Fibroblast of the conjunctiva (primary cell): ENCODE data around the gene OR2Y1.
A peak's percentile ranks its signal among the peaks of the same experiment; 100 is the strongest.
"Not testable (repeated sequence)": the region's sequence is repeated elsewhere in the genome, so short reads cannot be mapped to it uniquely, and the experiment has no call there.

Experiments
- DNase-seq: peaks from one replicate; pipeline ENCODE4 v3.0.0-alpha.2; 2010; ENCODE audit warnings: low read depth

OR2Y1 gene, protein sequence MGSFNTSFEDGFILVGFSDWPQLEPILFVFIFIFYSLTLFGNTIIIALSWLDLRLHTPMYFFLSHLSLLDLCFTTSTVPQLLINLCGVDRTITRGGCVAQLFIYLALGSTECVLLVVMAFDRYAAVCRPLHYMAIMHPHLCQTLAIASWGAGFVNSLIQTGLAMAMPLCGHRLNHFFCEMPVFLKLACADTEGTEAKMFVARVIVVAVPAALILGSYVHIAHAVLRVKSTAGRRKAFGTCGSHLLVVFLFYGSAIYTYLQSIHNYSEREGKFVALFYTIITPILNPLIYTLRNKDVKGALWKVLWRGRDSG

DNA sequence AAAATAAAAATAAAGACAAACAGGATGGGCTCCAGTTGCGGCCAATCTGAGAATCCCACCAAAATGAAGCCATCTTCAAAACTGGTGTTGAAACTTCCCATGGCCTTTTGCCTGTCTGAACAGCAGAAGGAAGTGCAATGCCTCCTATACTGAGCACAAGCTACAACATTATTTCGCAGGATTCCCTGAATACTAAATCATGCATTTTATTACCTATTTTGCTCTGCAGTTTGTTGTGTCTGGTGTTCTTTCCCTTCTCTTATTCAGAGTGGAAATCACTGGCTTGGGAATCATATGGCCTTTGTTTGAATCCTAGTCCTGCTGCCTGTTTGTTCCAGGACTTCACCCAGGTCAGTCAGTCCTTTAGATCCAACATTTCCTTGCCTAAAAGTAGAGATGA is at the start of gene OR2Y1:
Gene OR2Y1 (minus strand): TSS at position 101 of the 400 bp plus-strand sequence. CDS start 0 bp downstream, at position 101.
- DNase-seq, result no peak

- DNase-seq, result not testable (repeated sequence)
Measured at GRCh38 chr5:180788651-180789410, 49.0 kb upstream of the OR2Y1 start.

- no peak for DNase-seq
Measured at GRCh38 chr5:180787711-180788431, 48.0 kb upstream of the OR2Y1 start.

GRCh38 chr5:180786531-180787398 is 46.9 kb upstream of the OR2Y1 start:
- no peak for DNase-seq

GRCh38 chr5:180785794-180786221 is 46.0 kb upstream of the OR2Y1 start:
- DNase-seq, result no peak

DNA sequence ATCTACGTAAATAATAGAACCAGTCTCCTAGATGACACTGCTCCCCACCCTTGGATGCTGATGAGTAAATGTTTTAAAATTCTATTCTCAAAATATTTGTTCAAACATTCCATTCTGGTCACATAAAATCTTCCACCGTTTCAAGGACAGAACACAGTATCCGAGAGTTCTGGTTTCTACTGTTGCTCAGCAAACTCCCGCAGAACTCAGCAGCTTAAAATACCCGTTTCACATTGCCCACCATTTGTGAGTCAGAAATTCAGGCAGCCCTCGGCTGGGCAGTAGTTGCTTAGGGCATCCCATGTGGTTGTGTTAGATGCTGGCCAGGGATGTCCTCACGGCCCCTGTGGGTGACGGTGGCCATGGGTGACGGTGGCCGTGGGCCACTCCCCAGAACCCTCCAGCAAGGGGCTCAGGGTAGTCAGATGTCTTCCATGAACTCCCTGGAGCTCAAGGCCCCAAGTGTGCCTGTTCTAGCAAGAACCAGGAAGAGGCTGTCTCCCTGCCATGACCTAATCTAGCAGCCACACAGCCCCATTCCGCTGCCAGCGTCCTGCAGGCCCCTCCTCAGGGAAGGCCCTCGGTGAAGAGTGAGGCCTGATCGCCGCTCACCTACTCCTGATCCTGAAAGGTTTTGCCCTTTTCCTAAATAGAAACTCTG is 45.4 kb upstream of the OR2Y1 start:
- no peak for DNase-seq

DNA sequence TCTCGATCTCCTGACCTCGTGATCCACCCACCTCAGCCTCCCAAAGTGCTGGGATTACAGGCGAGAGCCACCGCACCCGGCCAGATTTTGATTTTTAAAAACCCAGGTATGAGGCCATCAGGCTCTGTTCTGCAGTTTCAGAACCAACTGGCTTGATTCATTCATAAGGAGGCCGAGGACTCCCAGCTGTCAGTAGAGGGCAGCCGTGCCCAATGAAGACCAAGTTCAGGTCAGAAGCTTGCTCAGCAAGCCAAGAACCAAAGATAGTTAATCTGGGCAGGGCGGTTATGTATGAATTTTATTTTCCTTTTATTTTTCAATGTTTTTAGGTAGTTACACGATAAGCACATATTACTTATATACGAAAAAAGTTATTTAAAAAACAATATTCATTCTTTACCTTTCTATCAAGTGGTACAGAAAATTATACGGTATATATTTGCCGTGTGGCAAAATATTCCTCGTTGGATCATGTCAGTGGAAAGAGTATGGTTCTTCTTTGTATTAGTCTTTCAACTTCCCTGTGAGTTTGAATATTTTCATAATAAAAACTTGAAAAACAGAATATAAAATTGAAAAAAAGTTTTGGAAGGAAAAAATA is 44.7 kb upstream of the OR2Y1 start:
- peak; percentile 86 for DNase-seq

DNA sequence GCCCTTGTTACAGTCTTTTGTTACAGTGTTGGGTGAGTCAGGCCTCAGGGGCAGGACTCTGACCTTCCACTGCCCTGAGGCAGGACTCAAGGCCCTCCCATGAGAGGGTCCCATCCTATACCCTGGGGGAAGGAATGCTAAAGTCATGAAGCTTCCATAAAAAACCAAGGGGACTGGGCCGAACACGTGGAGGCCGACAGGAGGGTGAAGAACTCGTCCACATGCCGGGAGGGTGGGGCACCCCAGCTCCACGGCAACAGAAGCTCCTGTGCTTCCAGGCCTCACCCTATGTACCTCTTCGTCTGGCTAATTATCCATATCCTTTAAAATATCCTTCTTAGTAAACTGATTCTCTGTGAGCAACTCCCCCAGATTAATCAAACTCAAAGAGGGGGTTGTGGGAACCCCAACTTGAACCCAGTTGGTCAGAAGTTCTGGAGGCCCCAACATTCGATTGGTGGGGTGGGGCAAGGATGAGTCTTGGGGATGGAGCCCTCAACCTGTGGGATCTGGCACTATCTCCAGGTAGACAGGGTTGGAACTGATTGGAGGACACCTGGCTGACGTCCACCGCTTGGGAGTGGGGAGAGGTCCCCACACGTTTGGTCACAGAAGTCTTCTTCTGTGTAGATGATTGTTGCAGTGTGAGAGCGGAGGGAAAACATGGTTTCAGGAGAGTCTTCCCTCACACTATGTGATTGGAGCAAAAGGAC is 43.6 kb upstream of the OR2Y1 start:
- DNase-seq, result no peak

DNA sequence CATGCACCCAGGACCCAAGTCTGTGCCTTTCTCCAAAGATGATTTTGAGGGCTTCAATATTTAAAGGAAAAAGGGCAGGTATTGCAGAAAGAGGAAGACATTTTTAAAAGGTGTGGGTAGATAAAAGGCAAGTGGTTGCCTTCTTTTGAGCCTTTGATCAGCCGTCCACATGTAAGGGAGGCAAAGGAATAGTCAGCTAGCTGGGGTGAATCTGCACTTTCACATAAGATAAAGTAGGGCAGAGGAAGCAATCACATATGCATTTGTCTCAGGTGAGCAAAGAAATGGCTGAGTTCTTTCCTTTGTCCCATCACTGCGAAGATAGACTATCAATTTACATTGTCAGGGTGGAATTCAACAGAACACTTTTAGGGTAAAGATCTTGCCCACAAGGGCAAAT is 42.9 kb upstream of the OR2Y1 start:
- DNase-seq, result no peak

- not testable (repeated sequence) for DNase-seq
Measured at GRCh38 chr5:180781900-180782326, 42.1 kb upstream of the OR2Y1 start.

DNA sequence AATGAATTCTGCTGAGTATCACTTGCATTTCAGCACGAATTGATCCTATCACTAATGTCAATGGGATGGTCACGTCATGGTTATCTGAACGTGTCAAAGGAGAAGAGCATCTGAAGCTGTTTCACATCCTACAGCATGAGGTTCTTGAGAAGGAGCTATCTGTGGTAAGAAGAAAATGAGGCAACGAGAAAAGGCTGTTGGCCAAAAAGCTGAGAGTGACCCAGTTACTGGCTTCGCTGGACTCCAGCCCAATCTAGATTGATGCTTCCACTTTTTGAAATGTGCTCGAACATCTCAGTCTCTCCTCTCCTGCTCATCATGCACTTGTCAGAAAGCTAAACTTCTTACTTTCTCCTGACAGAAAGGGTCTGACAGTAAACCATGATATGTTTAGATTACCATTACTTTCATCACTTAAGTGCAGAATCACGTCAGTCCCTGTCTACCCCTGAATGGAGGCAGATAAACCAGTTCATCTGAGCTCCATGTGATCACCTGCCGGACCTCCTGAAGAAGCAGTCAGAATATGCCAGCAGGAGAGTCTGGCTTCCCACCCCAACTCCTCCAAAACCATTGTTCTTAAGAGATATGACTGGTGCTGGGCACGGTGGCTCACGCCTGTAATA is 40.2 kb upstream of the OR2Y1 start:
- no peak for DNase-seq

GRCh38 chr5:180777475-180777874 is 37.6 kb upstream of the OR2Y1 start:
- DNase-seq, result no peak

DNA sequence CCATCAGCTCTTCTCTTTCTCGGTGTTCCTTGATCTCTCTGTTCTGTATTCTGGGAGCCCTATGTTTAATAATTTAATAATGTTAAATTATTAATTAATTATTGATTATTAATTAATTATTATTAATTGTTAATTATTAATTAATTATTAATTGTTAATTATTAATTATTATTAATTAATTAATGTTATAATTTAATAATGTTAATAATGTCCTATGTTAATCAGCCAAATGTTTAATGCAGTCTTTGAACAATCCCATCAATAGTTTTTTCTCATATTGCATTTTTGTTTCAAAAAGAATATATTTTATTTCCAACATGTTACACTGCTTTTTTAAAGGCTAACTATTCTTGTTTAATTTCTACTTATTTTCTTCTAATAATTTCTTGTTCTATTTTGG is 36.5 kb upstream of the OR2Y1 start:
- no peak for DNase-seq

GRCh38 chr5:180775624-180776023 is 35.8 kb upstream of the OR2Y1 start:
- DNase-seq, result no peak

GRCh38 chr5:180771839-180772238 is 32.0 kb upstream of the OR2Y1 start:
- no peak for DNase-seq

DNA sequence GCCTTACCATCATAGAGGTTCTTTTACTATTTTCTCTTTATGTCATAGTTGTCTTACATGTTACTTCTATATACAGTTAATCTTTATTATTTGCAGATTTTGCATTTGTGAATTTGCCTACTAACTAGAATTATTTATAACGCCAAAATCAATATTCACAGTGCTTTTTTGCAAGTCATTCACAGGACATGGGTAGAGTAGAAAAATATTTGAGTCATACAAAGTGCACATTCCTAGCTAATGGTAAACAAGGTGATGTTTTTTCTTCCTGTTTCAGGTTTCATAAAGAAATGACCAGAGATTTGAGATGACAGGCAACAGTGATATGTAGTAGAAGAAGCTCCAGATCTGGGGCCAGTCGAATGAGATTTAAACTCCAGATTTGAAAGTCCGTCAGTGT is 30.0 kb upstream of the OR2Y1 start:
- no peak for DNase-seq

DNA sequence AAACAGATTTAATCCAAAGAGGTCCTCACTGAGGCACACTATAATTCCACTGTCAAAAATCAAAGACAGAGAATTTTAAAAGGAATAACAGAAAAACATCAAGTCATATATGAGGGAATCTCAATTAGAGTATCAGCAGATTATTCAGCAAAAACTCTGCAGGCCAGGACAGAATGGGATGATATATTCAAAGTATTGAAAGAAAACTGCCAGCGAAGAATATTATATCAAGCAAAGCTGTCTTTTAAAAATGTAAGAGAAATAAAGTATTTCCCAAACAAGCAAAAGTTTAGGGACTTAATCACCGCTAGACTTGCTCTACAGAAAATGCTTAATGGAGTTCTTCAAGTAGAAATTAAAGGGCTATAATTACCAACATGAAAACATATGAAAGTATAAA is 15.7 kb upstream of the OR2Y1 start:
- DNase-seq, result no peak

DNA sequence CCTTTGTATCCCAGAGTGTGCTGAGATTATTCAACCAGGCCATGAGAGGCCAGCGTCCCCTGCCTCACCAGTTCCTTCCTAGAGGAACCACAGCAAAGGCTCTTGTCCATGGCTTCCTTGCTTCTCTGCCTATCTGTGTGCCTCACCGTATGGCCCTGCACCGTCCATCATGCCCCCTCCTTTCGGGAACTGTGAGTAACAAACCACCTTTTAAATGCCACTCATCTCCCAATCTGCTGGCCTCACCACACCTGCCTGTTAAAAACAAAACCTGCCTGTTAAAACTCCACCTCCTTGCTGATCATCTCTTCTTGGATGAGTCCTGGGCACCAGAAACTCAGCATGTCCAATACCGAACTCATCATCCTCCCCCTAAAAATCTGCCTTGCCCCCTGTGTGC is 4.4 kb upstream of the OR2Y1 start:
- DNase-seq, result no peak

GRCh38 chr5:180742727-180743126 is 2.9 kb upstream of the OR2Y1 start:
- DNase-seq, result no peak

DNA sequence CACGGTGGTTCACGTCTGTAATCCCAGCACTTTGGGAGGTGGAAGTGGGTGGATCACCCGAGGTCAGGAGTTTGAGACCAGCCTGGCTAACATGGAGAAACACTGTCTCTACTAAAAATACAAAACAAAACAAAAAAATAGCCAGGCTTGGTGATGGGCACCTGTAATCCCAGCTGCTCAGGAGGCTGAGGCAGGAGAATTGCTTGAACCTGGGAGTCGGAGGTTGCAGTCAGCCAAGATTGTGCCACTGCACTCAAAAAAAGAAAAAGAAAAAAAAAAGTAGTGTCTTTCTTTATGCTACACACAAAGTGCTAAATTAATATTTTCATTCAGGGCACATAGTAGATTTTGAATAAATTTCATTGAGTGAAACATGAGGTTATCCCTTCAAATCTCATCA is 1.1 kb upstream of the OR2Y1 start:
- DNase-seq, result not testable (repeated sequence)
